ENCODE measurements around the gene ARHGEF1.

GRCh38 chr19:41859618-41860418 lies 23.2 kb upstream of the ARHGEF1 start, which contains the start of gene RPS19:
- TF ChIP-seq CTCF (IDR thresholded peaks at IDR 0.05) (peak; percentile 73), ZFX (IDR thresholded peaks at IDR 0.05; ENCODE audit: borderline replicate concordance) (no peak)
